Measurements from ENCODE around the gene CARMIL1.

Gene CARMIL1

GRCh38 chr6:25492951-25493350, 213.8 kb downstream of the CARMIL1 start:
- Histone ChIP-seq H3K36me3 (ENCODE audit: insufficient read depth, low read length) (peaks cover 11% of the 10 kb centered on the region), H3K4me1 (ENCODE audit: insufficient read depth, low read length) (peaks cover 5% of the 10 kb centered on the region; the same call in 1 of the 2 replicates), H3K4me3 (ENCODE audit: low read length) (no peak overlapping the region), H3K27ac (ENCODE audit: low read depth, low read length) (no peak overlapping the region), H3K27me3 (ENCODE audit: insufficient read depth, low read length) (no peaks in the 10 kb centered on the region), H3K9me3 (ENCODE audit: insufficient read depth, low read depth, low read length) (no peaks in the 10 kb centered on the region), H3K9ac (ENCODE audit: low read depth, low read length) (no peak overlapping the region)
- 95% methylated on average over 3 of the region's 3 CpGs for WGBS

GRCh38 chr6:25494469-25494868, 215.3 kb downstream of the CARMIL1 start:
- Histone ChIP-seq H3K27ac (ENCODE audit: low read depth, low read length) (no peak overlapping the region), H3K27me3 (ENCODE audit: insufficient read depth, low read length) (no peaks in the 10 kb centered on the region), H3K36me3 (ENCODE audit: insufficient read depth, low read length) (peaks cover 4% of the 10 kb centered on the region; the same call in 1 of the 2 replicates), H3K4me3 (ENCODE audit: low read length) (no peak overlapping the region), H3K4me1 (ENCODE audit: insufficient read depth, low read length) (peaks cover 13% of the 10 kb centered on the region), H3K9me3 (ENCODE audit: insufficient read depth, low read depth, low read length) (no peaks in the 10 kb centered on the region), H3K9ac (ENCODE audit: low read depth, low read length) (no peak overlapping the region)
- 91% methylated on average over 1 of the region's 1 CpG for WGBS

- no peaks in the 10 kb centered on the region for H3K27me3 ChIP-seq (ENCODE audit: insufficient read depth, low read length)
- H3K9ac ChIP-seq (ENCODE audit: low read depth, low read length), result no peak overlapping the region
- 84% methylated on average over 8 of the region's 8 CpGs for WGBS
Measured at GRCh38 chr6:25497383-25498040, 218.3 kb downstream of the CARMIL1 start.

DNA sequence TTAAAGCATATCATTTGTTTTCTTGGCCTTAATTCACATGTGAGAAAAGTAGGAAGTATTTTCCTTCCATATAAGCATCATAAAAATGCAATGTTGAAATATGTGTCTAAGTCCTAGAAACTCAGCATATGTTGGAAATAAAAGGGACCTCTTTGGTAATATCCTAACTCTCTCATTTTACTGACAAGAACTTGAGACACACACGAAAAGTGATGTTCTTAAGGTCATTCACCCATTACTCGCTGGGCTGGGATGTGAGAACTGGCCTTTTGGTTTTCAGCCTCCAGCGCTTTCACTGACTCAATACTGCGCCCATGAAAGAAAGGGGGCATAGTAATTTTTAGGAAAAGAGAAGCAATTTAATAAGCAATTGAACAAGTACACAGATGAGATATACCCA, 219.3 kb downstream of the CARMIL1 start:
- Histone ChIP-seq H3K9ac (ENCODE audit: low read depth, low read length) (no peak overlapping the region), H3K9me3 (ENCODE audit: insufficient read depth, low read depth, low read length) (no peaks in the 10 kb centered on the region), H3K36me3 (ENCODE audit: insufficient read depth, low read length) (peaks cover 4% of the 10 kb centered on the region; the same call in 1 of the 2 replicates), H3K4me1 (ENCODE audit: insufficient read depth, low read length) (peaks cover 20% of the 10 kb centered on the region), H3K27ac (ENCODE audit: low read depth, low read length) (no peak overlapping the region), H3K27me3 (ENCODE audit: insufficient read depth, low read length) (no peaks in the 10 kb centered on the region), H3K4me3 (ENCODE audit: low read length) (no peak overlapping the region)
- 91% methylated on average over 4 of the region's 4 CpGs for WGBS

More at GRCh38 chr6:25497383-25498040, 218.3 kb downstream of the CARMIL1 start:
- Histone ChIP-seq H3K4me3 (ENCODE audit: low read length) (no peak overlapping the region), H3K9me3 (ENCODE audit: insufficient read depth, low read depth, low read length) (no peaks in the 10 kb centered on the region), H3K36me3 (ENCODE audit: insufficient read depth, low read length) (peaks cover 4% of the 10 kb centered on the region; the same call in 1 of the 2 replicates), H3K4me1 (ENCODE audit: insufficient read depth, low read length) (peaks cover 18% of the 10 kb centered on the region), H3K27ac (ENCODE audit: low read depth, low read length) (no peak overlapping the region)

DNA sequence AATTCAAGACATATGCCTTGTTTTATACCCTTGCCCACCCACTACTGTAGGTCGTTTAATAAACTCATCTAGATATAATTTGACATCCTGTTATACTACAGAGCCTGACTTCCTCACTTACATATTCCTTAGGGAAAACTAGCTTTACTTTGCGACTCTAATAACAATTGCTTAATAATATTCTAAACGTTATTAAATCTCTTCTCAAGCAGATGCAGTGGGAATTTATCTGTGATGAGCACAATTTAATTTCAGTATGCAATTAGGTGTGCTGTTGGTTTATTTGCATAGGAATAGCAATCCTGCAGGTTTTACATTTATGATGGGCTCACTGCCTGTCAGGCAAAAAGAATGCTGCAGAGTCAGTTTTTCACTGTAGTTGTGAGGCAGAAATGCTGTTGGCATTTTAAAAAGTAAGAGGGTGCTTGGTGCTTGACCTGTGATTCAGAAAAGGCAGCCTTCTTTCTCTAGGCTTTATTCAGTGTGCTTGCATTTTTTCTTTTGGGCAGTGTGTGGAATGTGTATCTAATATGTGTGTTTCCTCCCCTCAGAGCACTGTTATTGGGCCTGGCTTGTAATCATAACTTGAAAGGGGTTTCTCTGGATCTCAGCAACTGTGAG, 220.6 kb downstream of the CARMIL1 start:
- H3K27ac ChIP-seq (ENCODE audit: low read depth, low read length), result no peak overlapping the region
- 91% methylated on average over 3 of the region's 3 CpGs for WGBS

GRCh38 chr6:25503686-25504085, 224.5 kb downstream of the CARMIL1 start:
- Histone ChIP-seq H3K4me1 (ENCODE audit: insufficient read depth, low read length) (peaks cover 33% of the 10 kb centered on the region), H3K9ac (ENCODE audit: low read depth, low read length) (no peak overlapping the region), H3K36me3 (ENCODE audit: insufficient read depth, low read length) (no peaks in the 10 kb centered on the region), H3K9me3 (ENCODE audit: insufficient read depth, low read depth, low read length) (no peaks in the 10 kb centered on the region), H3K27ac (ENCODE audit: low read depth, low read length) (no peak overlapping the region), H3K27me3 (ENCODE audit: insufficient read depth, low read length) (no peaks in the 10 kb centered on the region), H3K4me3 (ENCODE audit: low read length) (no peak overlapping the region)
- WGBS, result 93% methylated on average over 5 of the region's 6 CpGs

More for the DNA sequence above, 220.6 kb downstream of the CARMIL1 start:
- Histone ChIP-seq H3K4me1 (ENCODE audit: insufficient read depth, low read length) (peaks cover 30% of the 10 kb centered on the region), H3K27me3 (ENCODE audit: insufficient read depth, low read length) (no peaks in the 10 kb centered on the region), H3K9ac (ENCODE audit: low read depth, low read length) (no peak overlapping the region), H3K4me3 (ENCODE audit: low read length) (no peak overlapping the region), H3K36me3 (ENCODE audit: insufficient read depth, low read length) (peaks cover under 1% of the 10 kb centered on the region; the same call in 1 of the 2 replicates), H3K9me3 (ENCODE audit: insufficient read depth, low read depth, low read length) (no peaks in the 10 kb centered on the region)

DNA sequence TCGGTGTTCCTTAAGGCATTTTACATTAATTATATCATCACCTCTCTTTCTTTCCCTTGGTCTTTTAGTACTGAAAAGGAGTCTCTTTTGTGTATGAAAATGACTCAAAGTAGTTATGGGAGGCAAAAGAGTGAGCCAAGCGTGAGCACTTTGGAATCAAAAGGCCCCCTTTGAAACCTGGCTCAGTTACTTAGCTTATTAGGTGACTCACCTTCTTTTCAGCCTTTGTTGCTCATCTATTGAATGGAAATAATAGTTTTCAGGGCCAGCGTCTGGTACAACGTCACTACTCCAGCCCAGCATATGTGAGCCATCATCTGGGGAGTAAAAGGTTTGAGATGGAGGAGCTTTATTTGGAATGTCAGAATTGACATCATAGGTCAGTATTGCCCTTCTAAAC, 225.5 kb downstream of the CARMIL1 start:
- Histone ChIP-seq H3K9me3 (ENCODE audit: insufficient read depth, low read depth, low read length) (no peaks in the 10 kb centered on the region), H3K4me1 (ENCODE audit: insufficient read depth, low read length) (peaks cover 26% of the 10 kb centered on the region), H3K27ac (ENCODE audit: low read depth, low read length) (no peak overlapping the region), H3K4me3 (ENCODE audit: low read length) (no peak overlapping the region), H3K27me3 (ENCODE audit: insufficient read depth, low read length) (no peaks in the 10 kb centered on the region), H3K36me3 (ENCODE audit: insufficient read depth, low read length) (no peaks in the 10 kb centered on the region), H3K9ac (ENCODE audit: low read depth, low read length) (no peak overlapping the region)
- 92% methylated on average over 3 of the region's 4 CpGs for WGBS

GRCh38 chr6:25506020-25506419, 226.8 kb downstream of the CARMIL1 start:
- H3K4me1 ChIP-seq (ENCODE audit: insufficient read depth, low read length), result peaks cover 19% of the 10 kb centered on the region; the same call in 1 of the 2 replicates
- no peaks in the 10 kb centered on the region for H3K27me3 ChIP-seq (ENCODE audit: insufficient read depth, low read length)
- H3K9me3 ChIP-seq (ENCODE audit: insufficient read depth, low read depth, low read length), result no peaks in the 10 kb centered on the region
- H3K9ac ChIP-seq (ENCODE audit: low read depth, low read length), result no peak overlapping the region
- H3K4me3 ChIP-seq (ENCODE audit: low read length), result no peak overlapping the region
- no peak overlapping the region for H3K27ac ChIP-seq (ENCODE audit: low read depth, low read length)
- 89% methylated on average over 6 of the region's 6 CpGs for WGBS
- no peaks in the 10 kb centered on the region for H3K36me3 ChIP-seq (ENCODE audit: insufficient read depth, low read length)

DNA sequence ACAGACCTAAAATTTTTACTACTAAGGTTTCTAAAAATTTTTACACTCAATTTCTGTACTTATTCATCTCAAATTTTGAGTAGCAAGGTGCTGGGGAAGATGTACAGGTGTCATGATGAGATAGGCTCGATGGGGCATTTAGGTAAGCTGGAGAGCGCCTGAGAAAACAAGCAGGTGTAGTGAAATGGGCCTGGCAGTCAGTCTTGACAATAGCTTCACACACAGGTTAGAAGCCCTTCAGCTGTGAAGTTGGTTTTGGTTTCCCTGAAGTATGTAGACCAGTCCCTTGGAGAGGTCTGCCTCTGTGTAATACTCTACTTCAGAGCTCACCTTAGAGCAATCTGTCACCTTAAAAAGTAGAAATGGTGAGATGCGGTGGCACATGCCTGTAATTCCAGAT, 228.9 kb downstream of the CARMIL1 start:
- Histone ChIP-seq H3K4me1 (ENCODE audit: insufficient read depth, low read length) (peaks cover 19% of the 10 kb centered on the region; the same call in 1 of the 2 replicates), H3K4me3 (ENCODE audit: low read length) (no peak overlapping the region), H3K27ac (ENCODE audit: low read depth, low read length) (no peak overlapping the region), H3K9ac (ENCODE audit: low read depth, low read length) (no peak overlapping the region), H3K9me3 (ENCODE audit: insufficient read depth, low read depth, low read length) (no peaks in the 10 kb centered on the region), H3K36me3 (ENCODE audit: insufficient read depth, low read length) (no peaks in the 10 kb centered on the region), H3K27me3 (ENCODE audit: insufficient read depth, low read length) (no peaks in the 10 kb centered on the region)
- 75% methylated on average over 3 of the region's 3 CpGs for WGBS

DNA sequence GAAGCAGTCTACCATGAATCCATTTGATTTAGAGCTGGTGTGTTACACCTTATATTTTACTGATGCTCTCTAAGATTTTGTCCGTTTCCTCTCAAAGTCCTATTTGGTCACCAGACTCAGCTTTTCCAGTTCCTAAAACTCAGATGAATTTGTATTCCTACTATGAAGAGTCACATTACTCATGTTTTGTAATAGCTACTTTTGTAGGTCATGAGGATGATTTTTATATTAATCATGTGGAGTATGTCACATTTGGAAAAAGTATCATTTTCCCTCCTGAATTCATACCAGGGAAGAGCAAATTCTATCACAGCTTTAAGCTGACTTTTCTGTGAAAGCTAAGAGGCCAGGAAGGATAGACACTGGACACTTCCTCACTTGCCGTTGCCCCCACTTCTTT, 232.2 kb downstream of the CARMIL1 start:
- 95% methylated on average over 2 of the region's 2 CpGs for whole genome bisulfite sequencing
- Histone ChIP-seq H3K4me3 (ENCODE audit: low read length) (no peak overlapping the region), H3K27me3 (ENCODE audit: insufficient read depth, low read length) (no peaks in the 10 kb centered on the region), H3K27ac (ENCODE audit: low read depth, low read length) (no peak overlapping the region), H3K36me3 (ENCODE audit: insufficient read depth, low read length) (peaks cover 12% of the 10 kb centered on the region; the same call in 1 of the 2 replicates), H3K4me1 (ENCODE audit: insufficient read depth, low read length) (peaks cover 2% of the 10 kb centered on the region; the same call in 1 of the 2 replicates), H3K9ac (ENCODE audit: low read depth, low read length) (no peak overlapping the region), H3K9me3 (ENCODE audit: insufficient read depth, low read depth, low read length) (no peaks in the 10 kb centered on the region)

DNA sequence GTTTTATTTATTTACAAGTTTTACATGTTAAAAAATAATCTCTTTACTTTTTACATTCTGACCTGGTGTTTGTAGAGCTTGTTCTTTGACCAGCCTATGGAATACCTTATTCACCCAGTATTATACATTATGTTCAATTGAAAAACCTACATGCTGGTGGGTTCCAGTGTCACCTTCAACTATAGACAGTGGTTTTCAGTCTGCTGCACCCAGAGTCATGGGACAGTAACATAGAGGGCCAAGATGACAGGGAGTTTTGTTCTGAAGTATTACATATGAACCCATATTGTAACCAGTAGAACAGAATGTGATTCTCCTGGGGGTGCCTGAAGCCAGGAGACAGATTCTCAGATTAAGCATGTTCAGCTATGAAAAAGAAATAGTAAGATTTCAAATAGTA, 233.4 kb downstream of the CARMIL1 start:
- H3K36me3 ChIP-seq (ENCODE audit: insufficient read depth, low read length), result peaks cover 21% of the 10 kb centered on the region
- H3K27me3 ChIP-seq (ENCODE audit: insufficient read depth, low read length), result no peaks in the 10 kb centered on the region
- H3K4me3 ChIP-seq (ENCODE audit: low read length), result no peak overlapping the region
- no peak overlapping the region for H3K9ac ChIP-seq (ENCODE audit: low read depth, low read length)
- H3K27ac ChIP-seq (ENCODE audit: low read depth, low read length), result no peak overlapping the region
- H3K9me3 ChIP-seq (ENCODE audit: insufficient read depth, low read depth, low read length), result no peaks in the 10 kb centered on the region
- H3K4me1 ChIP-seq (ENCODE audit: insufficient read depth, low read length), result peaks cover 2% of the 10 kb centered on the region; the same call in 1 of the 2 replicates
